Fibroblast of mammary gland (primary cell): Measurements from ENCODE around the gene KDELR3.

Experiments
- DNase-seq: peaks from one replicate; pipeline ENCODE4 v3.0.0-alpha.2; 2010; ENCODE audit warnings: low read depth
- H3K4me3 ChIP-seq: 2 replicates; pipeline ENCODE4 v1.5.1; 2011; ENCODE audit warnings: low read depth, mild to moderate bottlenecking, low read length, moderate library complexity; ENCODE audit not compliant: control insufficient read depth
- CTCF ChIP-seq: conservative IDR thresholded peaks from 2 replicates; pipeline ENCODE4 v1.5.1; 2011; ENCODE audit warnings: low read depth, low read length, inconsistent platforms; ENCODE audit not compliant: control insufficient read depth, insufficient read depth

The KDELR3 gene

GRCh38 chr22:38462960-38463784, 4.7 kb upstream of the KDELR3 start:
- TF ChIP-seq CTCF: no peak
- no peak overlapping the region for H3K4me3 ChIP-seq
- no peak for DNase-seq

GRCh38 chr22:38464992-38465672, 2.8 kb upstream of the KDELR3 start:
- no peak overlapping the region for H3K4me3 ChIP-seq
- no peak for TF ChIP-seq CTCF
- no peak for DNase-seq

GRCh38 chr22:38465673-38466490, 2.0 kb upstream of the KDELR3 start:
- H3K4me3 ChIP-seq: no peak overlapping the region
- TF ChIP-seq CTCF: no peak
- peak; percentile 44 for DNase-seq

- no peak for DNase-seq
- H3K4me3 ChIP-seq: peak overlapping the region; percentile 54
- no peak for TF ChIP-seq CTCF
These were observed 425 bp upstream of the KDELR3 start for GRCh38 chr22:38467438-38467903.

- peak; percentile 3 for TF ChIP-seq CTCF
These were observed 778 bp downstream of the KDELR3 start for GRCh38 chr22:38468443-38469305.

More at GRCh38 chr22:38468443-38469305, 778 bp downstream of the KDELR3 start:
- H3K4me3 ChIP-seq: peak overlapping the region; percentile 95
- DNase-seq: no peak
